Esophagus squamous epithelium (tissue), 5 donors: ENCODE results near the gene CLSTN3. TPM values are rescaled to one million over a fixed set of nuclear protein-coding genes. Genes with fewer than 3 reads are reported as not detected.

Source experiments
- DNase-seq: peaks from one replicate; lab custom pipeline; 2025; lab: John Stamatoyannopoulos, UW
- H3K27ac ChIP-seq, 4 donors: fragments of 200-600 bp; sonication (generic); one replicate each; pipeline ENCODE4 v1.5.1; 2016 to 2019; ENCODE audit warnings: mild to moderate bottlenecking in 1 of 4
- H3K27me3 ChIP-seq, 4 donors: fragments of 200-600 bp; sonication (generic); 1 replicate in 3 of 4; 2 replicates in 1 of 4; pipeline versions ENCODE4 v1.5.1 to v1.6.0; 2017 to 2021; ENCODE audit warnings: antibody characterized with exemption in 1 of 4
- H3K36me3 ChIP-seq, 3 donors: fragments of 200-600 bp; sonication (generic); one replicate each; pipeline ENCODE4 v1.5.1; 2016 to 2019
- H3K4me1 ChIP-seq, 3 donors: fragments of 200-600 bp; sonication (generic); one replicate each; pipeline ENCODE4 v1.5.1; 2017 to 2019
- H3K4me3 ChIP-seq, 4 donors: fragments of 200-600 bp; sonication (generic); 1 replicate in 3 of 4; 2 replicates in 1 of 4; pipeline ENCODE4 v1.5.1; 2016 to 2019; ENCODE audit warnings: mild to moderate bottlenecking in 2 of 4, moderate library complexity in 1 of 4
- H3K9me3 ChIP-seq, 3 donors: fragments of 200-600 bp; sonication (generic); one replicate each; pipeline ENCODE4 v1.5.1; 2016 to 2019
- CTCF ChIP-seq, 6 experiments: fragments of 450-650 bp in 4 of 6; fragments of 200-600 bp in 2 of 6; sonication (generic) in 2 of 6; IDR thresholded peaks; one replicate each; pipeline ENCODE4 v1.5.1; 2016 to 2019; ENCODE audit warnings: antibody characterized with exemption in 6 of 6, mild to moderate bottlenecking in 4 of 6, moderate library complexity in 4 of 6
- POLR2A ChIP-seq, 4 donors: fragments of 450-650 bp; IDR thresholded peaks; one replicate each; pipeline ENCODE4 v1.6.1; 2017; ENCODE audit warnings: antibody characterized with exemption in 4 of 4, mild to moderate bottlenecking in 4 of 4, moderate library complexity in 3 of 4
- WGBS, 2 donors: methylation state at CpG; one replicate each; pipeline ENCODE4 v1.1.5; 2018; 5-methylcytosine and 5-hydroxymethylcytosine counted together
- intact Hi-C: fragments of 100-400 bp; cut with DNase I; formaldehyde crosslinking; loops from one replicate; pipeline ENCODE4 v1.15.0; 2022
- total RNA-seq, 4 donors: library from RNA; depleted of rRNA; stranded (reverse); fragments of >200 nt; gene quantifications; one replicate each; pipeline ENCODE4 v1.1.0, GENCODE V29; 2016
- donor health status: DM: yes; HTN: yes; CAD: no.

The CLSTN3 gene
- total RNA-seq, 4 donors from 2014 or later: 4.8 to 12.4 (median 9.5) TPM

GRCh38 chr12:7188562-7189397, 58.6 kb downstream of the CLSTN3 start:
- Histone ChIP-seq H3K36me3 (peaks cover 0 to 28% (median 0%) of the 10 kb centered on the region in 3 donors), H3K27ac (peak overlapping the region; percentile 85 to 94 (median 89)), H3K27me3 (no peaks in the 10 kb centered on the region), H3K4me1 (peaks cover 10 to 29% (median 22%) of the 10 kb centered on the region in 3 donors), H3K4me3 (peak overlapping the region; percentile 78 to 84 (median 82)), H3K9me3 (no peaks in the 10 kb centered on the region)
- WGBS, 2 donors: 0% methylated on average over 7 to 20 of the region's 21 CpGs
- intact Hi-C loops: no loop called here
- TF ChIP-seq CTCF (IDR thresholded peaks at IDR 0.05) (peak in 5 of 6 experiments; percentile 38 to 60 (median 44)), POLR2A (IDR thresholded peaks at IDR 0.05) (no peak)
- no peak for DNase-seq

GRCh38 chr12:7189398-7190267, 59.5 kb downstream of the CLSTN3 start, which contains the start of gene PEX5:
PEX5 (plus strand) TSS chr12:7189686; CDS start chr12:7190378, 692 bp downstream.
- WGBS, 2 donors: 0% methylated on average over 8 to 14 of the region's 68 CpGs

GRCh38 chr12:7190268-7191055, 60.3 kb downstream of the CLSTN3 start:
- H3K27me3 ChIP-seq: no peaks in the 10 kb centered on the region
- H3K4me3 ChIP-seq: peak overlapping the region; percentile 78 to 84 (median 82)
- peaks cover 0 to 43% (median 0%) of the 10 kb centered on the region in 3 donors for H3K36me3 ChIP-seq
- intact Hi-C loops: no loop called here
- WGBS, 2 donors: 35 to 55% methylated on average over 5 to 11 of the region's 17 CpGs
- no peak for TF ChIP-seq POLR2A (IDR thresholded peaks at IDR 0.05)
- TF ChIP-seq CTCF (IDR thresholded peaks at IDR 0.05): no peak
- peaks cover 10 to 29% (median 22%) of the 10 kb centered on the region in 3 donors for H3K4me1 ChIP-seq
- H3K9me3 ChIP-seq: no peaks in the 10 kb centered on the region
- H3K27ac ChIP-seq: peak overlapping the region; percentile 85 to 94 (median 89)
- no peak for DNase-seq

More at GRCh38 chr12:7189398-7190267, 59.5 kb downstream of the CLSTN3 start, which contains the start of gene PEX5:
- peak; percentile 26 for DNase-seq
- Histone ChIP-seq H3K9me3 (no peaks in the 10 kb centered on the region), H3K4me3 (peak within 1 kb of the TSS; percentile 78 to 84 (median 82)), H3K27ac (peak within 1 kb of the TSS; percentile 85 to 94 (median 89)), H3K4me1 (peaks cover 10 to 29% (median 22%) of the 10 kb centered on the region in 3 donors), H3K27me3 (no peaks in the 10 kb centered on the region), H3K36me3 (peaks cover 0 to 35% (median 0%) of the 10 kb centered on the region in 3 donors)
- intact Hi-C loops: no loop called here
- TF ChIP-seq CTCF (IDR thresholded peaks at IDR 0.05): no peak
- peak in 1 of 4 donors; percentile 28 for TF ChIP-seq POLR2A (IDR thresholded peaks at IDR 0.05)

- Histone ChIP-seq H3K9me3 (no peaks in the 10 kb centered on the region), H3K36me3 (peaks cover 0 to 58% (median 0%) of the 10 kb centered on the region in 3 donors), H3K4me1 (peaks cover 3 to 23% (median 13%) of the 10 kb centered on the region in 3 donors), H3K27me3 (no peaks in the 10 kb centered on the region), H3K4me3 (no peak overlapping the region), H3K27ac (no peak overlapping the region)
- no peak for DNase-seq
- WGBS, 2 donors: 67 to 86% methylated on average over 2 of the region's 2 CpGs
- intact Hi-C loops: no loop called here
- TF ChIP-seq CTCF (IDR thresholded peaks at IDR 0.05): no peak
- TF ChIP-seq POLR2A (IDR thresholded peaks at IDR 0.05): no peak
Observed at GRCh38 chr12:7193674-7194073, 63.5 kb downstream of the CLSTN3 start.
